ENCODE results near the gene MPP3.

Gene MPP3

GRCh38 chr17:43860077-43860725 is 27.3 kb upstream of the MPP3 start:
- no peak overlapping the region for H3K4me3 ChIP-seq (ENCODE audit: low read depth, low read length)
- TF ChIP-seq CTCF (IDR thresholded peaks at IDR 0.05; ENCODE audit: low read depth, low read length): no peak

- no peak overlapping the region for H3K4me3 ChIP-seq (ENCODE audit: low read depth, low read length)
- TF ChIP-seq CTCF (IDR thresholded peaks at IDR 0.05; ENCODE audit: low read depth, low read length): no peak
Measured at GRCh38 chr17:43857957-43858600, 25.1 kb upstream of the MPP3 start.

- no peak overlapping the region for H3K4me3 ChIP-seq (ENCODE audit: low read depth, low read length)
- no peak for TF ChIP-seq CTCF (IDR thresholded peaks at IDR 0.05; ENCODE audit: low read depth, low read length)
Measured at GRCh38 chr17:43857141-43857540, 24.2 kb upstream of the MPP3 start.

- H3K4me3 ChIP-seq (ENCODE audit: low read depth, low read length): no peak overlapping the region
- TF ChIP-seq CTCF (IDR thresholded peaks at IDR 0.05; ENCODE audit: low read depth, low read length): no peak
Measured at GRCh38 chr17:43856141-43856540, 23.2 kb upstream of the MPP3 start.

- no peak overlapping the region for H3K4me3 ChIP-seq (ENCODE audit: low read depth, low read length)
- TF ChIP-seq CTCF (IDR thresholded peaks at IDR 0.05; ENCODE audit: low read depth, low read length): no peak
Measured at GRCh38 chr17:43855061-43855460, 22.1 kb upstream of the MPP3 start.

GRCh38 chr17:43854498-43854897 is 21.6 kb upstream of the MPP3 start:
- TF ChIP-seq CTCF (IDR thresholded peaks at IDR 0.05; ENCODE audit: low read depth, low read length): no peak
- no peak overlapping the region for H3K4me3 ChIP-seq (ENCODE audit: low read depth, low read length)

- no peak for TF ChIP-seq CTCF (IDR thresholded peaks at IDR 0.05; ENCODE audit: low read depth, low read length)
- H3K4me3 ChIP-seq (ENCODE audit: low read depth, low read length): no peak overlapping the region
Measured at GRCh38 chr17:43853546-43853945, 20.6 kb upstream of the MPP3 start.

All from WI38 (cell line).